Ascending aorta (tissue), 2 donors: ENCODE measurements around the gene STK32C. TPM values are rescaled to one million over a fixed set of nuclear protein-coding genes. Genes with fewer than 3 reads are reported as not detected.

ENCODE experiments used
- DNase-seq, 2 donors: peaks; one replicate each; pipeline ENCODE4 v3.0.0-alpha.2; 2019; ENCODE audit warnings: low spot score in 2 of 2
- H3K27ac ChIP-seq, 2 donors: fragments of 200-600 bp; sonication (generic); one replicate each; pipeline ENCODE4 v1.5.1; 2016 to 2017; ENCODE audit warnings: mild to moderate bottlenecking in 1 of 2
- H3K27me3 ChIP-seq: fragments of 200-600 bp; sonication (generic); one replicate; pipeline ENCODE4 v1.5.1; 2017
- H3K36me3 ChIP-seq, 2 donors: fragments of 200-600 bp; sonication (generic); one replicate each; pipeline ENCODE4 v1.5.1; 2016
- H3K4me1 ChIP-seq, 2 donors: fragments of 200-600 bp; sonication (generic); one replicate each; pipeline ENCODE4 v1.5.1; 2016 to 2017; ENCODE audit warnings: mild to moderate bottlenecking in 1 of 2
- H3K4me3 ChIP-seq, 2 donors: fragments of 200-600 bp; sonication (generic); one replicate each; pipeline ENCODE4 v1.5.1; 2016 to 2017; ENCODE audit warnings: mild to moderate bottlenecking in 1 of 2
- H3K9me3 ChIP-seq, 2 donors: fragments of 200-600 bp; sonication (generic); one replicate each; pipeline ENCODE4 v1.5.1; 2016
- intact Hi-C: fragments of 100-400 bp; cut with DNase I; formaldehyde crosslinking; loops from one replicate; pipeline ENCODE4 v1.15.1; 2023
- total RNA-seq: library from RNA; depleted of rRNA; stranded (reverse); fragments of >200 nt; gene quantifications from one replicate; pipeline ENCODE4 v1.1.0, GENCODE V29; 2016
- TF ChIP-seq, protein P1 (sequence below), 3 experiments: fragments of 200-600 bp in 2 of 3; fragments of 450-650 bp in 1 of 3; sonication (generic) in 2 of 3; IDR thresholded peaks; one replicate each; pipeline ENCODE4 v1.5.1; 2016 to 2019; ENCODE audit warnings: antibody characterized with exemption in 3 of 3, mild to moderate bottlenecking in 1 of 3, moderate library complexity in 1 of 3

The STK32C gene
- total RNA-seq, 1 donor from 2014 or later = 16.2 TPM

DNA sequence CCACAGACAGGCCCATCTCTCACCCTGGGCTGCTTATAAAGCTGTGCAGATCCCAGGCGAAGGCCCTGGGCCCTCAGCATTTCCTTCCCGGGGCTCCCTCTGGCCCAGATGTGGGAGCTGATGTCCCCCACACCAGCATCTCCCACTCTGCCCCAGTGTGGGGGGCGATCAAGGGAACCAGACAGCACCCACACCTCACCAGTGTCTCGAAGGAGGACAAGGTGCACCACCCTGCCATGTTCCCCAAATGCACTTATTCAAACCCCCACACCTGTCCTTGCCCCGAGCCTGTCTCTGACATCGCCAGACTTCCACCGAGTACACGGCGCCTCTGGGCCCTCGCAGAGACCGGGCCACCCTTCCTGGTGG lies 101.4 kb downstream of the STK32C start:
- TF ChIP-seq, protein P1, sequence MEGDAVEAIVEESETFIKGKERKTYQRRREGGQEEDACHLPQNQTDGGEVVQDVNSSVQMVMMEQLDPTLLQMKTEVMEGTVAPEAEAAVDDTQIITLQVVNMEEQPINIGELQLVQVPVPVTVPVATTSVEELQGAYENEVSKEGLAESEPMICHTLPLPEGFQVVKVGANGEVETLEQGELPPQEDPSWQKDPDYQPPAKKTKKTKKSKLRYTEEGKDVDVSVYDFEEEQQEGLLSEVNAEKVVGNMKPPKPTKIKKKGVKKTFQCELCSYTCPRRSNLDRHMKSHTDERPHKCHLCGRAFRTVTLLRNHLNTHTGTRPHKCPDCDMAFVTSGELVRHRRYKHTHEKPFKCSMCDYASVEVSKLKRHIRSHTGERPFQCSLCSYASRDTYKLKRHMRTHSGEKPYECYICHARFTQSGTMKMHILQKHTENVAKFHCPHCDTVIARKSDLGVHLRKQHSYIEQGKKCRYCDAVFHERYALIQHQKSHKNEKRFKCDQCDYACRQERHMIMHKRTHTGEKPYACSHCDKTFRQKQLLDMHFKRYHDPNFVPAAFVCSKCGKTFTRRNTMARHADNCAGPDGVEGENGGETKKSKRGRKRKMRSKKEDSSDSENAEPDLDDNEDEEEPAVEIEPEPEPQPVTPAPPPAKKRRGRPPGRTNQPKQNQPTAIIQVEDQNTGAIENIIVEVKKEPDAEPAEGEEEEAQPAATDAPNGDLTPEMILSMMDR (IDR thresholded peaks at IDR 0.05) = no peak
- Histone ChIP-seq H3K9me3 (no peaks in the 10 kb centered on the region), H3K36me3 (no peaks in the 10 kb centered on the region), H3K27me3 (no peaks in the 10 kb centered on the region), H3K4me1 (no peaks in the 10 kb centered on the region), H3K27ac (no peak overlapping the region), H3K4me3 (no peak overlapping the region)
- no peak for DNase-seq
- intact Hi-C loops = no loop called here

DNA sequence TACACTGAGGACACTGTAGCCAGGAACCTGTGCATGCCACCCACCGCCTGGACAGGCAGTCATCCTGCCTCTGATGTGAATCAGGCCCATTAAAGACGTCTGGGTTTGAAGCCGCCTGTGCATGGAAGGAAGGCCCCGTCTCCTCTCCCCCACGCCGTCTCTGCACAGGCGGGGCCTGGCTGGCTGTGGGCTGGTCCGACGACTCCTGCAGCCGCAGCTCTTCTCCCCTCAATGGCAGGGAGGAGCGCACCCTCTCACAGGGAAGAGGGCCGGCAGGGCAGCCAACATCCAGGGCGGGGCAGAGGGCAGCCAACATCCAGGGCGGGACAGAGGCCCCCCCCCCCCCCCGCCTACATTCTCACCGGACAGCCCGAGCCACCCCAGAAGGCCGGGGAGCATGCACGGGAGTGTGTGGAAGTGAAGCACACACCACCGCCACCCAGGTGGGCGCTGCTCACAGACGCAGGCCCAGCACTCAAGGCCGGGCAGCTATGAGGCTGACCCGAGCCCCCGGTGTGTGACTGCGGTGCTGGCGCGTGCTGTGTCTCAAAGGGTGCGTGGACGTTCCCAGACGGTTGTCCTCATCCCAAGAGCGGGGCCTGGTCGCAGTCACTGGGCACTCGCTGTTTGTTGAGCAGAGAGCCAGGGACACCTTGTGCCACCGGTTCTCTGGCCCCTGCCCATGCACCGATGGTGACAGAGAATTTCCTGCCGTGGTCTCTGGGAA lies 101.9 kb downstream of the STK32C start:
- DNase-seq = no peak
- intact Hi-C loops = no loop called here
- H3K4me3 ChIP-seq = no peak overlapping the region

DNA sequence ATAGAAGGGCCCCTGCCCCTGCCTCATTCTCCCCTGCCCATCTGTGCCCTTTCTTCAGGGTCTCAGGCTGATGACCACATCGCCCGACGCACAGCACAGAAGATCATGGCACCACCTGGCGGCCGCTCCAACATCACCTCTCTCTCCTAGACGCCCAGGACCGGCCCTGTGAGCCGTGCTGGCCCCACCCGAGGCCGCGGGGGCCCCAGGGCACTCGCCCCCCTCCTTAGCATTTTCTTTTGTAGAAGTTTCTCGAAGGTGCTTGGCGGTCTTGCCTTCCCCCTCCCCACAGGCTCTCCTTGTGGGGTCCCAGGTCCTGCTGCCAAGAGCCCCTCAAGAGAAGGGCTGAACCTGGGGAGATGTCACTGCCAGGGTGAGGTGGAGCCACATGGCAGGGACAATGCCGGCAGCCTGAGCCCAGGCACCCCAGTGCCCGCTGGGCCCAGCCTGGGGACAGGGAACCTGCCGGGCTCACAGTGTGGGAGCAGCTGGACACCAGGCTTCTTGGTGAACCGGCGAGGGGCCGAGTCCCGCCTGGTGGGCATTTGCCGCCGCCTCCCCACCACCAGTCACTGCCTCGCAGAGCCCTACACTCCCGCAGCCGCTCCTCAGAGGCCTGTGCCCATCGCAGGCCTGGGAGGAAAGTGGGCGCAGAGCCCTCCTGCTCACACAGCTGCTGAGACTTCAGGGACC lies 102.8 kb downstream of the STK32C start:
- Histone ChIP-seq H3K4me3 (no peak overlapping the region), H3K4me1 (no peaks in the 10 kb centered on the region), H3K27ac (no peak overlapping the region), H3K9me3 (no peaks in the 10 kb centered on the region), H3K36me3 (no peaks in the 10 kb centered on the region), H3K27me3 (no peaks in the 10 kb centered on the region)
- TF ChIP-seq, protein P1 (IDR thresholded peaks at IDR 0.05) = no peak
- intact Hi-C loops = no loop called here
- DNase-seq = no peak

More for the DNA sequence above, 101.9 kb downstream of the STK32C start:
- Histone ChIP-seq H3K9me3 (no peaks in the 10 kb centered on the region), H3K27me3 (no peaks in the 10 kb centered on the region), H3K36me3 (no peaks in the 10 kb centered on the region), H3K27ac (no peak overlapping the region), H3K4me1 (no peaks in the 10 kb centered on the region)
- TF ChIP-seq, protein P1 (IDR thresholded peaks at IDR 0.05) = no peak

GRCh38 chr10:132204078-132204780 lies 103.5 kb downstream of the STK32C start:
- Histone ChIP-seq H3K27me3 (no peaks in the 10 kb centered on the region), H3K9me3 (no peaks in the 10 kb centered on the region), H3K27ac (no peak overlapping the region), H3K36me3 (no peaks in the 10 kb centered on the region), H3K4me1 (no peaks in the 10 kb centered on the region), H3K4me3 (no peak overlapping the region)
- TF ChIP-seq, protein P1 (IDR thresholded peaks at IDR 0.05) = no peak
- intact Hi-C loops = no loop called here
- no peak for DNase-seq

- no peak for DNase-seq
- intact Hi-C loops = no loop called here
- Histone ChIP-seq H3K36me3 (no peaks in the 10 kb centered on the region), H3K4me3 (no peak overlapping the region), H3K4me1 (no peaks in the 10 kb centered on the region), H3K9me3 (no peaks in the 10 kb centered on the region), H3K27ac (no peak overlapping the region), H3K27me3 (no peaks in the 10 kb centered on the region)
- TF ChIP-seq, protein P1 (IDR thresholded peaks at IDR 0.05) = no peak
These were observed 104.3 kb downstream of the STK32C start for GRCh38 chr10:132203256-132204077.
